HG03097 (cell line): Measurements from ENCODE around the gene XPO5.

Experiments
- ATAC-seq: cut with Tn5 transposase; IDR thresholded peaks from one replicate; pipeline ENCODE4 v1.9.1; 2021; ENCODE audit not compliant: unreplicated experiment, low FRiP score

The XPO5 gene

GRCh38 chr6:43476746-43477145 is 99.1 kb downstream of the XPO5 start:
- ATAC-seq: no peak

- no peak for ATAC-seq
Measured at GRCh38 chr6:43475516-43475915, 100.3 kb downstream of the XPO5 start.

- no peak for ATAC-seq
Measured at GRCh38 chr6:43472515-43472914, 103.3 kb downstream of the XPO5 start.
